ENCODE measurements around the gene CBLC.
"Not testable (repeated sequence)": the region's sequence is repeated elsewhere in the genome, so short reads cannot be mapped to it uniquely, and the experiment has no call there.

DNA sequence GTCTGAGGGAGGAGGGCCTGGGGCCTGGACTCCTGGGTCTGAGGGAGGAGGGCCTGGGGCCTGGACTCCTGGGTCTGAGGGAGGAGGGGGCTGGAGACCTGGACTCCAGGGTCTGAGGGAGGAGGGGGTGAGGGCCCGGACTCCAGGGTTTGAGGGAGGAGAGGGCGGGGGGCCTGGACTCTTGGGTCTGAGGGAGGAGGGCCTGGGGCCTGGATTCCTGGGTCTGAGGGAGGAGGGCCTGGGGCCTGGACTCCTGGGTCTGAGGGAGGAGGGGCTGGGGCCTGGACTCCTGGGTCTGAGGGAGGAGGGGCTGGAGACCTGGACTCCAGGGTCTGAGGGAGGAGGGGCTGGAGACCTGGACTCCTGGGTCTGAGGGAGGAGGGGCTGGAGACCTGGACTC, 4.0 kb downstream of the CBLC start:
- TF ChIP-seq CTCF, POLR2A (IDR thresholded peaks at IDR 0.05): not testable (repeated sequence)

All from lower leg skin (tissue), 3 donors.